ENCODE measurements around the gene DGKE. TPM values are rescaled to one million over a fixed set of nuclear protein-coding genes. Genes with fewer than 3 reads are reported as not detected.

Gene DGKE
- total and polyA plus RNA-seq, 2 of the 13 experiments (the other 11 are each of a cell fraction or from before 2014, with no cell fraction given): 3.2 to 5.3 TPM

DNA sequence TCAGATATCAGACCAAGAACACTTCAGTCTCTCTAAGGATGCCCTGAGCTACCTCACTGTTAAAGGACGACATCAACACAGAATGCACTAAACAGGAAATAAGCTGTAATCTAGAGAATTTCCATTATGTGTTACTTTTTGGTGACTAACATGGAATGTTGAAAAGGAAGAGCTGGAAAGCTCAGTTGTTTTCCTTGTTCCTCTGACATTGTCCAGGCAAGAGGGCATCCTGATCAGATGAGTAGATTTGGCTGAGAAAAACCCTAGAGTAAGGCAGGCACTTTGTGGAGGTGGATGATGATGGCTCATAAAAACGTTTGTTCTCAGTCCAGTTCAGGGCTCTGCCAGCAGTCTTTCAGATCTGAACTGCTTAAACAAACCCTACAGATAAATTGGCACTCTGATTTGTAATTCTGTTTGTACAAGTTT, 34.0 kb downstream of the DGKE start (continued):
- TF ChIP-seq MED13 (CRISPR knock-in tag; IDR thresholded peaks at IDR 0.05): no peak
- TF ChIP-seq, protein P1, sequence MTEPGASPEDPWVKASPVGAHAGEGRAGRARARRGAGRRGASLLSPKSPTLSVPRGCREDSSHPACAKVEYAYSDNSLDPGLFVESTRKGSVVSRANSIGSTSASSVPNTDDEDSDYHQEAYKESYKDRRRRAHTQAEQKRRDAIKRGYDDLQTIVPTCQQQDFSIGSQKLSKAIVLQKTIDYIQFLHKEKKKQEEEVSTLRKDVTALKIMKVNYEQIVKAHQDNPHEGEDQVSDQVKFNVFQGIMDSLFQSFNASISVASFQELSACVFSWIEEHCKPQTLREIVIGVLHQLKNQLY (CRISPR knock-in tag; IDR thresholded peaks at IDR 0.05): no peak

DNA sequence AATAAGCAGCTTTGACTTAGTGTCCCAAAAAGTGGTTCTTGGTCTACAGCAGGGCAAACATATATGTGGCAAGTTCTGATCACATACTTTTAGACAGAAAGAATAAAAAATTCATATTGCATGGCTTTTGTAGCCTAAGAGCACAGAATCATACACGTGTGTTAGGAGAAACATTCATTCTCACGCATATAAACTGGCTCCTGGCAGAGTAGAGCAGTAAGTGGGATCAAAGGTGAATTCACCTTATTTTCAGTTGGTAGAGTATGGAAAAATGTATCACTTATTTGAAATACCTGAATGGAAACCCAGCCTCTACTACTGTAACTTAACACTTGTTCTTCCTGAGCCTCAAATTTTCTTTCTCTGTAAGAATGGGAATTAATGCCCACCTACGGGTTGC, 34.8 kb downstream of the DGKE start:
- H3K9me3 ChIP-seq (ENCODE audit: low read length): no peaks in the 10 kb centered on the region
- TF ChIP-seq ZNF644 (CRISPR knock-in tag; IDR thresholded peaks at IDR 0.05; ENCODE audit: low read depth): no peak
- no peak for TF ChIP-seq SNRNP70 (IDR thresholded peaks at IDR 0.05; ENCODE audit: low read depth, low read length)
- TF ChIP-seq SYNCRIP (IDR thresholded peaks at IDR 0.05; ENCODE audit: insufficient read depth, low read depth, low read length): no peak
- TF ChIP-seq, protein P2, sequence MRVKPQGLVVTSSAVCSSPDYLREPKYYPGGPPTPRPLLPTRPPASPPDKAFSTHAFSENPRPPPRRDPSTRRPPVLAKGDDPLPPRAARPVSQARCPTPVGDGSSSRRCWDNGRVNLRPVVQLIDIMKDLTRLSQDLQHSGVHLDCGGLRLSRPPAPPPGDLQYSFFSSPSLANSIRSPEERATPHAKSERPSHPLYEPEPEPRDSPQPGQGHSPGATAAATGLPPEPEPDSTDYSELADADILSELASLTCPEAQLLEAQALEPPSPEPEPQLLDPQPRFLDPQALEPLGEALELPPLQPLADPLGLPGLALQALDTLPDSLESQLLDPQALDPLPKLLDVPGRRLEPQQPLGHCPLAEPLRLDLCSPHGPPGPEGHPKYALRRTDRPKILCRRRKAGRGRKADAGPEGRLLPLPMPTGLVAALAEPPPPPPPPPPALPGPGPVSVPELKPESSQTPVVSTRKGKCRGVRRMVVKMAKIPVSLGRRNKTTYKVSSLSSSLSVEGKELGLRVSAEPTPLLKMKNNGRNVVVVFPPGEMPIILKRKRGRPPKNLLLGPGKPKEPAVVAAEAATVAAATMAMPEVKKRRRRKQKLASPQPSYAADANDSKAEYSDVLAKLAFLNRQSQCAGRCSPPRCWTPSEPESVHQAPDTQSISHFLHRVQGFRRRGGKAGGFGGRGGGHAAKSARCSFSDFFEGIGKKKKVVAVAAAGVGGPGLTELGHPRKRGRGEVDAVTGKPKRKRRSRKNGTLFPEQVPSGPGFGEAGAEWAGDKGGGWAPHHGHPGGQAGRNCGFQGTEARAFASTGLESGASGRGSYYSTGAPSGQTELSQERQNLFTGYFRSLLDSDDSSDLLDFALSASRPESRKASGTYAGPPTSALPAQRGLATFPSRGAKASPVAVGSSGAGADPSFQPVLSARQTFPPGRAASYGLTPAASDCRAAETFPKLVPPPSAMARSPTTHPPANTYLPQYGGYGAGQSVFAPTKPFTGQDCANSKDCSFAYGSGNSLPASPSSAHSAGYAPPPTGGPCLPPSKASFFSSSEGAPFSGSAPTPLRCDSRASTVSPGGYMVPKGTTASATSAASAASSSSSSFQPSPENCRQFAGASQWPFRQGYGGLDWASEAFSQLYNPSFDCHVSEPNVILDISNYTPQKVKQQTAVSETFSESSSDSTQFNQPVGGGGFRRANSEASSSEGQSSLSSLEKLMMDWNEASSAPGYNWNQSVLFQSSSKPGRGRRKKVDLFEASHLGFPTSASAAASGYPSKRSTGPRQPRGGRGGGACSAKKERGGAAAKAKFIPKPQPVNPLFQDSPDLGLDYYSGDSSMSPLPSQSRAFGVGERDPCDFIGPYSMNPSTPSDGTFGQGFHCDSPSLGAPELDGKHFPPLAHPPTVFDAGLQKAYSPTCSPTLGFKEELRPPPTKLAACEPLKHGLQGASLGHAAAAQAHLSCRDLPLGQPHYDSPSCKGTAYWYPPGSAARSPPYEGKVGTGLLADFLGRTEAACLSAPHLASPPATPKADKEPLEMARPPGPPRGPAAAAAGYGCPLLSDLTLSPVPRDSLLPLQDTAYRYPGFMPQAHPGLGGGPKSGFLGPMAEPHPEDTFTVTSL (CRISPR knock-in tag; IDR thresholded peaks at IDR 0.05; ENCODE audit: borderline replicate concordance): no peak
- TF ChIP-seq, protein P3, sequence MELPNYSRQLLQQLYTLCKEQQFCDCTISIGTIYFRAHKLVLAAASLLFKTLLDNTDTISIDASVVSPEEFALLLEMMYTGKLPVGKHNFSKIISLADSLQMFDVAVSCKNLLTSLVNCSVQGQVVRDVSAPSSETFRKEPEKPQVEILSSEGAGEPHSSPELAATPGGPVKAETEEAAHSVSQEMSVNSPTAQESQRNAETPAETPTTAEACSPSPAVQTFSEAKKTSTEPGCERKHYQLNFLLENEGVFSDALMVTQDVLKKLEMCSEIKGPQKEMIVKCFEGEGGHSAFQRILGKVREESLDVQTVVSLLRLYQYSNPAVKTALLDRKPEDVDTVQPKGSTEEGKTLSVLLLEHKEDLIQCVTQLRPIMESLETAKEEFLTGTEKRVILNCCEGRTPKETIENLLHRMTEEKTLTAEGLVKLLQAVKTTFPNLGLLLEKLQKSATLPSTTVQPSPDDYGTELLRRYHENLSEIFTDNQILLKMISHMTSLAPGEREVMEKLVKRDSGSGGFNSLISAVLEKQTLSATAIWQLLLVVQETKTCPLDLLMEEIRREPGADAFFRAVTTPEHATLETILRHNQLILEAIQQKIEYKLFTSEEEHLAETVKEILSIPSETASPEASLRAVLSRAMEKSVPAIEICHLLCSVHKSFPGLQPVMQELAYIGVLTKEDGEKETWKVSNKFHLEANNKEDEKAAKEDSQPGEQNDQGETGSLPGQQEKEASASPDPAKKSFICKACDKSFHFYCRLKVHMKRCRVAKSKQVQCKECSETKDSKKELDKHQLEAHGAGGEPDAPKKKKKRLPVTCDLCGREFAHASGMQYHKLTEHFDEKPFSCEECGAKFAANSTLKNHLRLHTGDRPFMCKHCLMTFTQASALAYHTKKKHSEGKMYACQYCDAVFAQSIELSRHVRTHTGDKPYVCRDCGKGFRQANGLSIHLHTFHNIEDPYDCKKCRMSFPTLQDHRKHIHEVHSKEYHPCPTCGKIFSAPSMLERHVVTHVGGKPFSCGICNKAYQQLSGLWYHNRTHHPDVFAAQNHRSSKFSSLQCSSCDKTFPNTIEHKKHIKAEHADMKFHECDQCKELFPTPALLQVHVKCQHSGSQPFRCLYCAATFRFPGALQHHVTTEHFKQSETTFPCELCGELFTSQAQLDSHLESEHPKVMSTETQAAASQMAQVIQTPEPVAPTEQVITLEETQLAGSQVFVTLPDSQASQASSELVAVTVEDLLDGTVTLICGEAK (IDR thresholded peaks at IDR 0.05): no peak
- TF ChIP-seq, protein P3 (CRISPR knock-in tag; IDR thresholded peaks at IDR 0.05): no peak
- no peak for TF ChIP-seq TGIF2 (CRISPR knock-in tag; IDR thresholded peaks at IDR 0.05)

More for the DNA sequence above, 34.8 kb downstream of the DGKE start:
- no peak for ATAC-seq
- ChIA-PET CTCF (ENCODE audit: low intra/inter-chr PET ratio, low total read pairs) (no interaction called here), POLR2A (no interaction called here)
- peaks cover 12% of the 10 kb centered on the region for H3K4me1 ChIP-seq (ENCODE audit: insufficient read depth, low read length)
- H3K27me3 ChIP-seq (ENCODE audit: control insufficient read depth in 1 of 2, insufficient read depth in 2 of 2, low read length in 2 of 2): no peaks in the 10 kb centered on the region
- H2AFZ ChIP-seq (ENCODE audit: low read length): no peak overlapping the region
- H4K20me1 ChIP-seq (ENCODE audit: insufficient read depth, low read length): no peaks in the 10 kb centered on the region
- no peak for FAIRE-seq
- H3K9ac ChIP-seq (ENCODE audit: insufficient read depth, low read depth, low read length): no peak overlapping the region
- DNase-seq (ENCODE audit: low spot score): no peak
- WGBS (ENCODE audit: low lambda C conversion rate): 69% methylated on average over 3 of the region's 3 CpGs
- no peak overlapping the region for H3K4me3 ChIP-seq (replicated peaks in 1 of 3; ENCODE audit: insufficient read depth in 1 of 3, low read depth in 2 of 3, low read length in 3 of 3)
- intact Hi-C loops (cut with micrococcal nuclease; ENCODE audit: unreplicated experiment): no loop called here
- no TSS peak for BruUV-seq (replicated peaks)
- no peaks in the 10 kb centered on the region for H3K79me2 ChIP-seq (ENCODE audit: insufficient read depth, low read length)
- in situ Hi-C loops (cut with HindIII; ENCODE audit: extremely low pct_ligation_motif_present, low pct_unique_long_range_greater_than_20kb): no loop called here
- H3K27ac ChIP-seq (ENCODE audit: extremely low read length, insufficient read depth, low read length): no peak overlapping the region
- H3K4me2 ChIP-seq (ENCODE audit: low read depth, low read length): no peak overlapping the region
- H3K36me3 ChIP-seq (replicated peaks in 1 of 2; ENCODE audit: control insufficient read depth in 1 of 2, insufficient read depth in 2 of 2, low read length in 2 of 2): no peaks in the 10 kb centered on the region; a peak in 2 of 5 replicates

Data from HepG2 (cell line).